GM21786 (cell line): ENCODE measurements around the gene ITPRID1.
"Not testable (repeated sequence)": the region's sequence is repeated elsewhere in the genome, so short reads cannot be mapped to it uniquely, and the experiment has no call there.

Source experiments
- ATAC-seq: cut with Tn5 transposase; IDR thresholded peaks from one replicate; pipeline ENCODE4 v1.9.1; 2021; ENCODE audit not compliant: unreplicated experiment

ITPRID1 gene

DNA sequence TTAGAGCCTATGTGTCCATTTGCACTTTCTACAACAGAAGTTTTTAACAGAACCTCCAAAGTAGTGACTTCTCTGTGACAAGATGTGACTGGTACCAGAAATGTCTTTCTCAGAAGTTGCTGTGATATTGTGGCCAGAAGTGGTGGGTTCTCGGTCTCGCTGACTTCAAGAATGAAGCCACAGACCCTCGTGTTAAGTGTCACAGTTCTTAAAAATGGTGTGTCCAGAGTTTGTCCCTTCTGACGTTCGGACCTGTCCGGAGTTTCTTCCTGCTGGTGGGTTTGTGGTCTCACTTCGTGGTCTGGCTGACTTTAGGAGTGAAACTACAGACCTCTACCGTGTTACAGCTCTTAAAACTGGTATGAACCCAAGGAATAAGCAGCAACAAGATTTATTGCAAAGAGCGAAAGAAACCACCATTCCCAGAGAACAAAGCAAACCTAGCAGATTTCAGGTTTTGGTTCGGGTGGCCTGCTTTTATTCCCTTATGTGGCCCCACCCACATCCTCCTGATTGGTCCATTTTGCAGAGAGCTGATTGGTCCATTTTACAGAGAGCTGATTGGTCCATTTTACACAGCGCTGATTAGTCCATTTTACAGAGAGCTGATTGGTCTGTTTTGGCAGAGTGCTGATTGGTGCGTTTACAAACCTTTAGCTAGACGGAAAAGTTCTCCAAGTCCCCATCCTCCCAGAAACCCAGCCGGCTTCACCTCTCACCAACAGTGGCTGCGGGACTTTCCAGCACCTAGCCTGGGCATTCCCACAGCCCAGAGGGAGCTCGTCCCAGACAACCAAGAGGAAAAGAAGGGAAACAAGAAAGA, 3.0 kb downstream of the ITPRID1 start:
- no peak for ATAC-seq

DNA sequence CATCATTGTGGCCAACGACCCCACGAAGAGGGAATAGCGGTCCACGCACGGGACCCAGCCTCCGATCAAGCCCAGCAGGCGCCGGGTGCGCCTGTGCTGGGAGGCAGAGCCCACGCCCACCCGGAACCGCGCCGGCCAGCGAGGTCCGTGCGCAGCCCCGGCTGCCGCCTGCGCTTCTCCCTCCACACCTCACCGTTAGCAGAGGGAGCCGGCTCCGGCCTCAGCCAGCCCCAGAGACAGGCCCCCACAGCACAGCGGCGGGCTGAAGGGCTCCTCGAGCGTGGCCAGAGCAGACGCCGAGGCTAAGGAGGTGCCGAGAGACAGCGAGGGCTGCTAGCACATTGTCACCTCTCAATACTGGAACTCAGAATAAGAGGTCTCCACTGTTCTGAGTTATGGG, 3.6 kb downstream of the ITPRID1 start:
- ATAC-seq = no peak

DNA sequence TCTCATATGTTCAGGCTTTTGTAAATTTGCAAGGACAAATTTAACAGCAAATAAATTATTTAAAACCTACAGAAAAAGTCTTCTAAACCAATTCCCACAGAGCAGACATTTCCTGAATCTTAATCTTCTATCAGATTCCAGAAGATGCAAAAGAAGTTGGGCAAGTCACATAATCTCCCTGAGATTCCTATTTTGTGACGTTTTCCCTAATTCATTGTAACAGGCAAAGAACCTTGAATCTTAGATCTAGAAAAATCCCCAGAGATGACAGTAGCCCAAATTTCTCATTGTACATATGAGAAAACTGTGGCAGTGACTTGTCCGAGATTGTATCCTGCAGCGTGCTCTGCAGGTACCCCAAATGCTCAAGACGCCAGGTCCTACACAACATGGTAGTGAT, 4.9 kb downstream of the ITPRID1 start:
- ATAC-seq = no peak

DNA sequence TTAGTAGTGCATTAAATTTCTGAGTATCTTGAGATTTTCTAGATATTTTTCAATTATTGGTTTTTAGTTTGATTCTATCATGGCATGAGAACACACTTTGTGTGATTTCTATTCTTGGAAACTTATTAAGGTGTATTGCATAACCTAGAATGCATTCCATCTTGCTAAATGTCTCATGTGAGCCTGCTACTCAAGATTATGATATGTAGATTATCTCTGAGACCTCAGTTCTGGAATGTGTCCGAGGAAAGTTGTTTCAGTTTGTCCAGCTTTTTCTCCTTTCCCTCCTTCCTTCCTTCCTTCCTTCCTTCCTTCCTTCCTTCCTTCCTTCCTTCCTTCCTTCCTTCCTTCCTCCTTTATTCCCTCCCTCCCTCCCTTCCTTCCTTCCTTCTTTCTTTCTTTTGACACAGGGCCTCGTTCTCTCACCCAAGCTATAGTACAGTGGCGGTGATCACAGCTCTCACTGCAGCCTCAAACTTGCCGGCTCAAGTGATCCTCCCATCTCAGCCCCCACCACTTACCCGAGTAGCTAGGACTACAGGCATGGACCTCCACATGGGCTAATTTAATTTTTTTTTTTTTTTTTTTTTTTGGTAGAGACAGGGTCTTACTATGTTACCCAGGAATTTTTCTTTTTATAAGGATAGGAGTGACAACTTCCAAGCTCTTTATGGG, 7.6 kb downstream of the ITPRID1 start:
- ATAC-seq = no peak

DNA sequence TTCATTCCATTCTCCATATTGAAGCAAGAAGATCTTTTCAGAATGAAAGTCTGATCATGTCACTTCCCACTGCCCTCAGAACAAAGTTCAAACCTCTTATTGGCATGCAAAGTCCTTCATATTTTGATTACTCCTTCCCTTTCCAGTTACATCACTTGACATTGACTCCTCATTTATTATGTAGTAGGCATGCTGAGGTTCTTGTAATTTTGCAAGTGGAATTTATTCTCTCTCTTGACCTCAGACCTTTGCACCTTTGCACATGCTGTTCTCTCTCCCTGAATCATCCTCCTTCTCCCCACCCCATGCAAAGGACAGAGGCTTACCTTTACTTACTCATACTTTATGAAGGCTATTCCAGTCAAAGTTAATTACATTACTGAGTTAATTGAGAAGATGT, 13.0 kb downstream of the ITPRID1 start:
- ATAC-seq = no peak

DNA sequence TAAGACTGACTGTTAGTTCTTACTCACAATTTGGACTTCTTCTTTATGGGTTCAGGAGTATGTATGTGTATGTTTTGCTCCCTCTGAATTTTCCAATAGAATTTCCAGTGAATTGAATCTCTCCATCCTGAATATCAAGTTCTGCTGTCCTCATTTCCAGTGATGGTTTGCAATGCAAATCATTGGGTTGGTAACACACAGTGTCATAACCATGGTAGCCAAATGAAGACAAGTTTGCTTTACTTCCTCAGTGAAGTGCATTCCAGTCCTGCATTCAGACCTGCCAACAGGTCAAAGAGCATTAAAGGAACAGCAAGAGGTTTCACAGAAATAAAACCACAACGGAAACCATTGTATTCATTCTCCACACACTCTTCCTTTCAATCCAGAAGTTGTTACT, 15.2 kb downstream of the ITPRID1 start:
- no peak for ATAC-seq

DNA sequence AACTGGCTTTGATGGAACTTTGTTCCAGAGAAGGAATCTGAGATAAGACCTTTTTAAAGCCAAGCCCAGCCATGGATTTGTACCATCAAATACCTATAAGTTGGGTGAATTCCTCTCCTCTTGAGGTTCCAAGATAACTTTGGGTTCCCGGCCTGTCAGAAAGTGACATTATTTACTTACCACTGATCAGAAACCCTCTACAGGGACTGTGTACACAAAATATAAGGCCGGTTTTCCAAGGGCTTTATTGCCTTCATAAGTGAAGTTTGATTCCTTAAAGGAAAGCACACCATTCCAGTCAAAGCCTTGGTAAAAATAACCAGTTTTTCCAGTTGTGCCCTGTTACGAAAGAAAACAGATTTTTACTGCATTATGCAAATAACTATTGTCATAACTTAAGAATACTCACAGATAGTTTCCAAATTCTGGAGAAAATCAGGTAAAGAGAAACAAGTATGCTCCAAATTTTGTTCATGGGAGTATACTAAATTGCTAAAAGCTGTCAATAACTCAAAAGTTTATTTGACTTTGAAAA, 26.8 kb downstream of the ITPRID1 start:
- ATAC-seq = not testable (repeated sequence)

DNA sequence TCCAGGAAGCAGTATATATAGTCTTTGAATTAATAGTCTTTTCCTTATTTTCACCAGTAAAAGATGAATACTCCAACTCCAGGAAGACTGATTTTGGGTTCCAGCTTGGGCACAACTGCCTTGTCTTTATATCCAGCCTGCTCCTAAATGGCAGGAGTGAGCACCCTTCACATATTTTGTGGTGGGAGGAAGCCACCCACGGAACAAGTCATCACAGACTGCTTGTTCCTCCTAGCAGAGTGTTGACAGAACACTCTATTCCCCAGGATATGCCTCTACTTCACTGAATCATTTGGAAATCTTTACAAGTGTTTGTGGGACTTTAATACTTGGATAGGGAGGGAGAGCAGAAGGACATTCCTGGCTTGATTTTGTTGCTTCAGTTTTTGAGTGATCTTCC, 31.7 kb downstream of the ITPRID1 start:
- ATAC-seq = no peak

DNA sequence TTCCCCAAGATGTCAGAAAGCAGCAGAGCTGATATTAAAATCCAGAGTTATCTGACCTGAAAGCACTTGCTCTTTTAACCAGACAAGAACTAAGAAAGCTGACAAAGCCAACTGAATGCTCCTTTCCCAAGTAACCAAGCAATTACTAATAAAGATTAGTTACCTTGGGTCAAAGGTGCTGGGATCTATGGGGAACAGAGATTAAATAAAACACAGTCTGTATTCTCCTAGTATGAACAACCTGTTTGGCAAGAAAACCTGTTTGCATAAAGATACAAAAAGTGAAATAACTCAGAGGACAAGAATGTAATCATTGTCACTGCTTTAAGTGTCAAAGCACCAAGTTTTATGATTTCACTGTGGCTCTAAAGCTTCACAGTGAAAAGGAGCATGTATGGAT, 35.7 kb downstream of the ITPRID1 start:
- no peak for ATAC-seq

DNA sequence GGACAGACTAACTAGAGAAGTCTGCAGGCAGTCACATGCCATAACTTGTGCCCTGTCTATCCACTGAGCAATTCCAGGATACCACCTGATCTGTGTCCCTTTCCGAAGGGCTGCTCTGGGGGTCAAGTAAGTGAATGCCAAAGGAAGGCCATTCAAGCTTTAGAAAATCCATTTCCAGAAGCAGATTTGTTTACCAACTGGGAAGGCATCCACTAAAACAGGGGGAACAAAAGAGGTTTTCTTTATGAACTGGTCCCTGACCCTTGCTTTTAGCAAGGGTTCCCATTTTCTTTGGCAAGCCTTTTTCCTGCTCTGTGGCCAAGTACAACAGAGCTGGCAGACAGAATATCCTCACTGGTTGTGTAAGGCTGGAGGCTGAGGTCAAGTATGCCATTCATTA, 36.5 kb downstream of the ITPRID1 start:
- no peak for ATAC-seq

DNA sequence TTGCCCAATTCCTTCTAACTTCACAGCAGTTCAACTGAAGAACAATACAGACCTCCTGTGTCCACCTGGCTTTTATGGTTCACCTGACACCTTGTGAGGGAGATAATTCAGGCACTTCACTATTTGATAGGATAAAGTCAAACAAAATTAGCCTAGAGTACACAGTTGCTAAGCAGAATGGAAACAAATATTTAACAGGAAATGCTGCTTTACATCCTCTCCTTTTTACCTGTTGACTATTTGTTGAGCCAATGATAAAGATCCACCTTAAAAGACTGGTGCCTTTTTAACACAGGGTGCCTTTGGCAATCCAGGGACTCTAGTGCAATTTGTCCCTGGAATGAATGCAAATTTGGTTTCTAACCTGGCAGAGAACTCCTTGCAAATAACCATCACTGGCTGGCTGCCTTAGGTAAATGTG, 39.8 kb downstream of the ITPRID1 start:
- ATAC-seq = no peak

DNA sequence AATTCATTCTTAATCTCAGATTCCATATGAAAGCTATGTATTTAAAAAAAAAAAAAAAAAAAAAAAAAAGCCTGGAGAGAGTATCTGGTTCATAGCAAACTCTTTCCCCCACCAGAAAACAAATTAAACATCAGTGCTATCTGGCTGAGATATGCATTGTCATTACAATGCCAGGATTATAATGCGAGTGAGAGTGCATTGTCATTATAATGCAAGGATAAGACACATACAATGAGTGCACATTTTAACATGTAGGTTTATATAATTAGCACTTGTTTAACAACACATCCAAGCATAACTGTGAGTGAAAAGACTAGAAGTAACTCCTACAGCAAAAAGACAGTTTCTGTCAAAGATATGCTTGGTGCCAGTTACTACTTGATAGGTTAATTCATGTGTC, 48.1 kb downstream of the ITPRID1 start:
- no peak for ATAC-seq

DNA sequence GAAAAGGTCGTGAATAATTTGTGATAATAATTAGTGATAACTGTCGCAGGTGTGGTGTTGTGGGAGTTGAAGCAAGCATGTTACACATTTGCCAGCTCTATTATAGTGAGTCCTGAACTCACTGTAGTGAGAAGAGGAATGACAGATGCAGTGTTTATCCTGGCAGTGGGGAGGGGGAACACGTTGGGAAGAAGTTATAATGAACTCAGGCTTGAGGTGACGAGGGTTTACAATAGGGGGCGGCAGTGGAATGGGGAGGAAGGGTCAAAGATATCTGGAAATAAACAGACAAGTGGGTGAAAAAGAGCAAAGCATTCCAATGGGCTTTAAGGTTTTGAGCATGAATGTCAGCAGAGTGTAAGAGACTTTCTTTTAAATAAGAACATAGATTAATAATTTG, 49.6 kb downstream of the ITPRID1 start:
- ATAC-seq = no peak

DNA sequence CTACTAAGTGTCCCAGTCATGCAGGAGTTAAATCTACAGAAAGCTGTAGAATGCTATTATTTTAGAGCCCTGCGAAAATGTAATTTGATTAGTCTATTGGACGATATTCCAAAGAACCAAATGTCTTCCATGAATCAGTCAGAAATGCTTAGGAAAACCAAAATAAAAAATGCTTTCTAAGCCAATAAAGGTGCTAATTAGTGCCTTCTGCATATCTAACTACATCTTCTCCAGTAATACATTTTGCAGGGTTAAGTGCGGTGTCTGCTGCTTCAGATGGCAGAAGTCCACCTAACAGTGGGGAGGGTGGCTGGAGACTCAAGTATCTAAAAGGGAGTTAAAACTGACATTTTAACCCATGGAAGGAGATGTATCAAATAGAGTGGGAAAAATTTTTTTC, 50.1 kb downstream of the ITPRID1 start:
- ATAC-seq = no peak

DNA sequence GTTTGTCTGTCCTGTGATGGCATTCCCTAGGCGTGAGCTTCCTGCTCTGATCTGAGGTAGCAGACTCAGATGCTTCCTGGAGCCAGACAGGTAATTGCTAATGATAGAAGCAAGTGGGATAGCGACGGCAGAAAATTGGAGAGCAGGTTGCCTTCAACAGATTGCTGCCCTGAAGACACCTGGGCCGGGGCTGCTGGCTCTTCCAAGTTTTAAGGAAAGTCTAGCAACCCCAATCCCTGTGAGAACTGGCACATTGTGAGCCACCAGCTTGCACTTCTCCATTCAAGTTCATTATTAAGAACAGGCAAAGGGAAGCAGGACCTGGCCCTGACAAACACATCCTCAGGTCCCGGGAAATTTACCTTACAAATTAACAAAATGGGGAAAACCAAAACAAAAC, 50.8 kb downstream of the ITPRID1 start:
- ATAC-seq = no peak

DNA sequence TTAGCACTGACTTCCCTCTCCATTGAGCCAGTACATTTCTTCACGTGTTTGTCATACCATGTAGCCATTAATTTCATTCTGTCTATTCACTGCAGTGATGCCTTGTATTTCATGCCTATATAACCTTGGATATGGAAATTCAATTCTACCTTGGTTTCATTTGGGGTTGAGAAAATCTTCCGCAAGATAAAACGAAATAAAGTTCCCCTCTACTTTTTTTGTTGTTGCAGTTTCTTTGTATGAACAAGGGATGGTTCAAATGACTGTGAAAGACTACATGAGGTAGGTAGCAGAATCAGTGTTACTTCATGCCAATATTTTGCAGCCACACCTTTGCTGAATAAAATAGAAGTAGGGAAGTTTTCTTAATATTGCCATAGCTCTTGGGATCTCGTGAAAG, 55.6 kb downstream of the ITPRID1 start:
- ATAC-seq = no peak

DNA sequence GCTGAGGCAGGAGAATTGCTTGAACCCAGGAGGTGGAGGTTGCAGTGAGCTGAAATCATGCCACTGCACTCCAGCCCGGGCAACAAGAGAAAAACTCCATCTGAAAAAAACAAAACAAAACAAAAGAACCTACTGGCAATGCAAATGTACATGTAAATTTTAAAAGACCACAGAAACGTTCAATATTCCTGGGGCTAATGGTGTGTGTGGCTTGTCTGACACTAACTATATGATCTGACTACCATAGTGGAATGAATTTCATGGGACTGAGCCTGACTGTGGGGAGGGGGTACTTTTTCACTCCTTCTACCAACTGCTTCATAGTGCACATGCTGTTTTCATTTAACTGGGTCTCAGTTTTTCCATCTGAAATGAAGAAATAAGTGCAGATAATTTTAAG, 69.6 kb downstream of the ITPRID1 start:
- no peak for ATAC-seq

DNA sequence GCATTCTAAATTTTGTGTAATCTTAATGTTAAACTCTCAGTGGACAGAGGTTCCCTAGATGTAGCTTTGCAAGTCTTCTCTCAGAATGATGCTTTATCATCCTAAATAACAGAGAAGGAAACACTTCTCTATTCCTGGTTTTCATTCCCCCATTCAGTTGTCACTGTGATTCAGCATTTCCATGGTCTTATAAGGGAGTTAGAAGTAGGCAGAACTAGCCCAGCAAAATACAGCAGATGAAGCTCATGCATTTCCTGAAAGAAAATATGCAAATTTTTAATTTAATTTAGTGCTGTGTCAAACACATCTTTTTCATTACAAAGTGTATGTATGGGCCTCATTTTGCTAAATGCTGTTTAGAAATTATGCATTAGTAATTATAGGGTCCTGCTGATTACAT, 70.1 kb downstream of the ITPRID1 start:
- ATAC-seq = no peak

DNA sequence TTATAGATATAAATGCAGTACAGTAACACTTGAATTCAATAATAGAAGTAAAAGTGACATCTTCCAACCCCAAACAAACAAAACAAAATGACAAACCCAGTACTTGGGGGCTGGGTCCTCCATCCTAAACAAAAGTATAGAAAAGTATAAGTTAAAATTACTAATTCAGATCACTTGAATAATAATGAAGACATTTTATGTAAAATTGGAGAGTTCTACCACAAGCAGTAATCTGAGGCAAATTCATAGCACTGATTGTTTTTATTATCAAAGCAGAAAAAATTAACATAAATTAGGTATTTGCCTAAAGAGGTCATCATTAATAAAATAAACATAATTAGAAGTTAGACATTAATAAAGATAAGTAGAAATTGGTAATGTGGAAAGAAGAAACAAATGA, 81.5 kb downstream of the ITPRID1 start:
- no peak for ATAC-seq

DNA sequence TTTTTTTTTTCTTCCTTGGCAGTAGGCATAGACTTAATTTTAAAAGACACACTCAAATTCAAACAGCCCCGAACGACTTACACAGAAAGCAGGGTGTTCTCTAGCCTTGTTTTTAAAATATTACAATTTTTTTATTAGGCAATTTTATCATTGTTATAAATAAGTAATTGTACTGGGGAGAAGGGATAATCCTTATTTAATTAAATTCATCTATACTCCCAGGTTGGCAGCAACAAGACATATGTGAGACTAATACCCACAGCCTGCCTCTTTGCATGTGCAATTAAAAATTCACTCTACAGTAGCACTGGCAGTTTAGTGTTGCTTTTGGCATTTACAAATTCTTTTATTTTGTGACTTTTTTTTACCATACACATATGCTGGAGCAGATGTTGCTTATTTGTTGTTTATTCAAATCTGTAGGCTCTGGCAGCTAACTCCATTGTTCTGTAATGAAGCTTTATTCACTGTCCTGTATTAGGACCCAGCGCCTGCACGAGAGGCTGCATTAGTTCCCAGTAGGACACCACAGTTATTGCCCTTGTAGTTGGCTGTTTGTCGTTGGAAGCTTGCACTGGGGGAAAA, 88.2 kb downstream of the ITPRID1 start:
- ATAC-seq = no peak

DNA sequence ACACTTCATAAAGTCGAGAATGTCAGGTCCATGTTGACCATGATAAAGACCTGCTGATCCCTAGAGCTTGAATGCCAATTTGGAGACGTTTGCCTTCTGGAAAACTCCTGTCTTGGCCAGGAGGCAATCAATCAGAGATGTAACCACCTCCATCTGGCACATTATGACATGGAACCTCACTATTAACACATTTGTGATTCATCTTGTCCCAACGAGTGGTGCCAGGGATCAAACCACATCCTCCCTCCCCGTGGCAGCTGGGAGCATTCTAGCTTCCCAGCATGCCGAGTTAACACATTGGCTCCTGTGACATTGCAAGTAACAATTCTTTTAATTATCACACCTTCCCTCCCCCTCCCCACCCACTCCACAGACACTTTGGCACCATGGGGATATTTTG, 89.2 kb downstream of the ITPRID1 start:
- ATAC-seq = no peak

DNA sequence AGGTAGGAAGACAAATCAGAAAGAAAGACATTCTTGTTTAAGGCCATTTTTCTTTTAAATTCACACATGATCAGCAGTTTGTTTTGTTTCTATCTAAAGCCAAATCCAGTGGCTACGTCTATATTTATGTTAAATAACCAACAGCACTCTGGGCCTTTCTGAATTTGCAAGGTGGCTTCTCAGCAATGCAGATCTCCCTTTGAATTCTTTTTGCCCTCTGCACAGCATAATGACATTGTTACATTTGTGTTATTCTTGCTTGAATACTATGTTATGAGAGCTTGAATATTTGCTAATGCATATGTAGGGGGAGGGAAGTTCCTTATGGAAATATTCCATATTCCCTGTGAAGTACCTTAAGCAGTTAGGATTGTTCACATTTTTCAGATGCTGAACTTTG, 99.7 kb downstream of the ITPRID1 start:
- no peak for ATAC-seq
